Neuronal stem cell (in vitro differentiated cells): Measurements from ENCODE around the gene PHTF2.
"Not testable (repeated sequence)": the region's sequence is repeated elsewhere in the genome, so short reads cannot be mapped to it uniquely, and the experiment has no call there.

Experiments
- DNase-seq: peaks from one replicate; pipeline ENCODE4 v3.0.0-alpha.2; 2013; ENCODE audit warnings: low spot score
- H2AFZ ChIP-seq: one replicate; pipeline ENCODE4 v1.6.1; 2013; ENCODE audit warnings: mild to moderate bottlenecking, low read length, inconsistent platforms
- H2AK5ac ChIP-seq: 2 replicates; pipeline ENCODE4 v1.6.1; 2013; ENCODE audit warnings: low read depth, mild to moderate bottlenecking, inconsistent platforms, low read length, moderate library complexity, mixed read lengths
- H2BK120ac ChIP-seq: 2 replicates; pipeline ENCODE4 v1.6.1; 2013; ENCODE audit warnings: low read depth, mild to moderate bottlenecking, inconsistent platforms, low read length, moderate library complexity, mixed read lengths
- H2BK12ac ChIP-seq: one replicate; pipeline ENCODE4 v1.6.1; 2013; ENCODE audit warnings: low read length, inconsistent platforms
- H2BK15ac ChIP-seq: 2 replicates; pipeline ENCODE4 v1.6.1; 2013; ENCODE audit warnings: mild to moderate bottlenecking, low read length, inconsistent platforms, mixed read lengths
- H2BK5ac ChIP-seq: one replicate; pipeline ENCODE4 v1.6.1; 2013; ENCODE audit warnings: inconsistent platforms, mild to moderate bottlenecking, low read length, moderate library complexity
- H3K14ac ChIP-seq: one replicate; pipeline ENCODE4 v1.6.1; 2013; ENCODE audit warnings: low read length, inconsistent platforms
- H3K18ac ChIP-seq: 2 replicates; pipeline ENCODE4 v1.6.1; 2013; ENCODE audit warnings: low read length, inconsistent platforms
- H3K23ac ChIP-seq: 2 replicates; pipeline ENCODE4 v1.6.1; 2013; ENCODE audit warnings: low read depth, mild to moderate bottlenecking, mixed read lengths, low read length, inconsistent platforms; ENCODE audit not compliant: poor library complexity
- H3K27ac ChIP-seq: replicated peaks from 3 replicates; pipeline ENCODE4 v1.5.1; 2013; ENCODE audit warnings: low read length, inconsistent platforms
- H3K27me3 ChIP-seq, 3 experiments: 2 replicates each; pipeline ENCODE4 v1.6.1; 2013; ENCODE audit warnings: low read length in 3 of 3, mild to moderate bottlenecking in 2 of 3, inconsistent platforms in 1 of 3, low read depth in 1 of 3, mixed read lengths in 1 of 3, moderate library complexity in 1 of 3; ENCODE audit not compliant: control insufficient read depth in 3 of 3, insufficient read depth in 3 of 3
- H3K36me3 ChIP-seq, 2 donors: replicated peaks in 1 of 2; 2 replicates each; pipeline ENCODE4 v1.6.1; 2013; ENCODE audit warnings: low read length in 2 of 2; ENCODE audit not compliant: control insufficient read depth in 2 of 2, insufficient read depth in 2 of 2
- H3K4ac ChIP-seq: 2 replicates; pipeline ENCODE4 v1.6.1; 2013; ENCODE audit warnings: inconsistent platforms, mild to moderate bottlenecking, low read length, moderate library complexity
- H3K4me1 ChIP-seq, 2 donors: 1 replicate in 1 of 2; 2 replicates in 1 of 2; pipeline ENCODE4 v1.6.1; 2013; ENCODE audit warnings: low read length in 2 of 2, low read depth in 1 of 2; ENCODE audit not compliant: control insufficient read depth in 2 of 2, insufficient read depth in 1 of 2
- H3K4me2 ChIP-seq: one replicate; pipeline ENCODE4 v1.6.1; 2013; ENCODE audit warnings: mild to moderate bottlenecking, low read length, inconsistent platforms; ENCODE audit not compliant: insufficient read depth, poor library complexity, severe bottlenecking
- H3K4me3 ChIP-seq, 2 donors: 2 replicates each; pipeline ENCODE4 v1.5.1; 2013; ENCODE audit warnings: low read length in 2 of 2, mild to moderate bottlenecking in 2 of 2, inconsistent platforms in 1 of 2, moderate library complexity in 1 of 2
- H3K79me1 ChIP-seq: one replicate; pipeline ENCODE4 v1.6.1; 2013; ENCODE audit warnings: low read depth, mild to moderate bottlenecking, inconsistent platforms, low read length, moderate library complexity
- H3K9ac ChIP-seq: one replicate; pipeline ENCODE4 v1.6.1; 2013; ENCODE audit warnings: mild to moderate bottlenecking, low read depth, low read length, inconsistent platforms; ENCODE audit not compliant: poor library complexity
- H3K9me3 ChIP-seq, 2 donors: replicated peaks in 1 of 2; 2 replicates each; pipeline versions ENCODE3 to v1.6.1; 2013; ENCODE audit warnings: low read length in 2 of 2, mild to moderate bottlenecking in 2 of 2, inconsistent platforms in 1 of 2, low read depth in 1 of 2, mixed read lengths in 1 of 2, moderate library complexity in 1 of 2; ENCODE audit not compliant: control insufficient read depth in 2 of 2, insufficient read depth in 1 of 2
- H4K8ac ChIP-seq: one replicate; pipeline ENCODE4 v1.6.1; 2013; ENCODE audit warnings: low read depth, mild to moderate bottlenecking, inconsistent platforms, low read length, moderate library complexity
- H4K91ac ChIP-seq: one replicate; pipeline ENCODE4 v1.6.1; 2013; ENCODE audit warnings: low read length, low read depth, mild to moderate bottlenecking, inconsistent platforms; ENCODE audit not compliant: poor library complexity
- WGBS, 2 donors: extraction: QIAGEN DNeasy Blood & Tissue Kit; methylation state at CpG; one replicate each; pipeline ENCODE4 v1.1.7; 2013; ENCODE audit warnings: missing lambda C conversion rate in 2 of 2, mixed read lengths in 1 of 2; ENCODE audit not compliant: insufficient read length in 2 of 2, insufficient replicate concordance in 1 of 2; ENCODE audit errors: extremely low coverage in 2 of 2; 5-methylcytosine and 5-hydroxymethylcytosine counted together

Gene PHTF2

GRCh38 chr7:77831953-77832352, 33.4 kb downstream of the PHTF2 start:
- no peak for DNase-seq
- H3K27ac ChIP-seq, result no peak overlapping the region
- H2BK12ac ChIP-seq, result no peak overlapping the region
- H2BK120ac ChIP-seq, result no peak overlapping the region
- peaks cover 1% of the 10 kb centered on the region for H3K79me1 ChIP-seq
- no CpG with 5 or more reads among the region's 1 CpG for WGBS, 2 donors
- no peak overlapping the region for H2AFZ ChIP-seq
- no peak overlapping the region for H3K4me3 ChIP-seq
- H3K4me2 ChIP-seq, result no peak overlapping the region
- H2BK5ac ChIP-seq, result no peak overlapping the region
- peaks cover 0 to 10% of the 10 kb centered on the region in 2 donors for H3K36me3 ChIP-seq
- no peaks in the 10 kb centered on the region for H3K9me3 ChIP-seq
- no peak overlapping the region for H3K18ac ChIP-seq
- H2BK15ac ChIP-seq, result no peak overlapping the region
- no peak overlapping the region for H3K14ac ChIP-seq
- no peaks in the 10 kb centered on the region for H3K27me3 ChIP-seq
- no peak overlapping the region for H4K8ac ChIP-seq
- H2AK5ac ChIP-seq, result no peak overlapping the region
- H3K4ac ChIP-seq, result no peak overlapping the region
- no peak overlapping the region for H3K9ac ChIP-seq
- no peak overlapping the region for H3K23ac ChIP-seq
- no peak overlapping the region for H4K91ac ChIP-seq
- H3K4me1 ChIP-seq, result peaks cover 0 to 2% of the 10 kb centered on the region in 2 donors

DNA sequence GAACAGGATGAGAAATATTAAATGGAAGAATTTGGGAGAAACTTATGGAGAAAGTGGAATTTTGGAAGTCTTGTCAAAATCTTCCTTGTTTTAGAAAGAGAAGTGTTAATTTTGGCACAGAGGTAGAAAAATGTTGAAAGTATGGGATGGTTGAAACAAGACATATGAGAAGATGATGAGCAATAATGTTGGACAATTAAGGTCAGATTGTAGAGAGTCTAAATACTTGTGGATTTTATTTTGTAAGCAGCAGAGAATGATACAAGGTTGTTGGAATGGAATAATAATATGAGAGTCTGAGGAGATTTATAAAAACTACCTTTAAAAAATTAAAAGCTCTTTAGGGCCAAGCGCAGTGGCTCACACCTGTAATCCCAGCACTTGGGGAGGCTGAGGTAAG, 34.6 kb downstream of the PHTF2 start:
- Histone ChIP-seq H2BK120ac (no peak overlapping the region), H3K14ac (no peak overlapping the region), H3K4ac (no peak overlapping the region), H3K9me3 (no peaks in the 10 kb centered on the region), H4K8ac (no peak overlapping the region), H2AK5ac (no peak overlapping the region), H3K4me1 (peaks cover 0 to 2% of the 10 kb centered on the region in 2 donors), H3K27ac (no peak overlapping the region), H3K36me3 (peaks cover 0 to 10% of the 10 kb centered on the region in 2 donors), H3K23ac (no peak overlapping the region), H3K4me3 (no peak overlapping the region), H2BK15ac (no peak overlapping the region), H3K27me3 (no peaks in the 10 kb centered on the region), H3K9ac (no peak overlapping the region), H2BK5ac (no peak overlapping the region), H2BK12ac (no peak overlapping the region), H3K4me2 (no peak overlapping the region), H4K91ac (no peak overlapping the region), H3K18ac (no peak overlapping the region), H3K79me1 (peaks cover 1% of the 10 kb centered on the region), H2AFZ (no peak overlapping the region)
- WGBS, 2 donors, result no CpG with 5 or more reads among the region's 1 CpG
- no peak for DNase-seq

DNA sequence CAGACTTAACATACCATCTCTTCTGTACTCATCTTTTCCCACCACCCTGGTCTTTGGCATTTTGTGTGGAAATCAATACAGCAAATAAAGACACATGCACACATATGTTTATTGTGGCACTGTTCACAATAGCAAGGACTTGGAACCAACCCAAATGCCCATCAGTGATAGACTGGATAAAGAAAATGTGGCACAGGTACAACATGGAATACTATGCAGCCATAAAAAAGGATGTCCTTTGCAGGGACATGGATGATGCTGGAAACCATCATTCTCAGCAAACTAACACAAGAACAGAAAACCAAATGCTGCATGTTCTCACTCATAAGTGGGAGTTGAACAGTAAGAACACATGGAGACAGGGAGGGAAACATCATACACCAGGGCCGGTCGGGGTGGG, 37.9 kb downstream of the PHTF2 start:
- not testable (repeated sequence) for H2BK15ac ChIP-seq, H2BK120ac ChIP-seq, H3K18ac ChIP-seq, H3K9me3 ChIP-seq, H3K79me1 ChIP-seq, H3K4me1 ChIP-seq, H2BK12ac ChIP-seq, H3K27me3 ChIP-seq, H3K27ac ChIP-seq, H3K4ac ChIP-seq, H3K4me2 ChIP-seq, H3K14ac ChIP-seq, H4K91ac ChIP-seq, H4K8ac ChIP-seq, H3K23ac ChIP-seq, H2AFZ ChIP-seq, H2AK5ac ChIP-seq, DNase-seq, H2BK5ac ChIP-seq, H3K9ac ChIP-seq, H3K4me3 ChIP-seq, H3K36me3 ChIP-seq
- no CpG with 5 or more reads among the region's 2 CpGs for WGBS, 2 donors

DNA sequence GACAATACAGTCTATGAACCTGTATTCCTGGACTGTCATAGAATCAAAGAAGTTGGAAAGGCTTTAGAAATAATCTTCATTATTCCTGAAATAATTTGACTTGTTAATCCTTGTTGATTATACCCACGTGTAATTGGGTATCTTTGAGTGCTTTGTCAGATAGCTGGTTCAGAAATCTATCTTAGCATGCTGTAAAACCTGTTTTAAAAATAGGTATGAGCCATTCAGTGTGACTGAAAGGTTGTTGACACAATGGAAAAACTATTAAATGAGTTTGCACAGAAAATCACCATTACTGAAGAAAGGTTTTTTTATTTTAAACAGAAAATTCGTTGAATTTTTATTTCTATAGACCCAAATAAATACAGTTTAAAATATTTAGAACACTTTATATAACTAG, 38.7 kb downstream of the PHTF2 start:
- Histone ChIP-seq H3K36me3 (peaks cover 0 to 6% of the 10 kb centered on the region in 2 donors), H2AFZ (no peak overlapping the region), H3K4me1 (no peaks in the 10 kb centered on the region), H3K9me3 (no peaks in the 10 kb centered on the region), H3K4me2 (no peak overlapping the region), H2BK12ac (no peak overlapping the region), H3K27ac (no peak overlapping the region), H4K8ac (no peak overlapping the region), H3K9ac (no peak overlapping the region), H3K4ac (no peak overlapping the region), H4K91ac (no peak overlapping the region), H3K18ac (no peak overlapping the region), H2BK5ac (no peak overlapping the region), H3K4me3 (no peak overlapping the region), H3K14ac (no peak overlapping the region), H3K27me3 (no peaks in the 10 kb centered on the region), H2AK5ac (no peak overlapping the region), H2BK15ac (no peak overlapping the region), H3K23ac (no peak overlapping the region), H2BK120ac (no peak overlapping the region), H3K79me1 (peaks cover 1% of the 10 kb centered on the region)
- DNase-seq, result no peak
- no CpG with 5 or more reads among the region's 2 CpGs for WGBS, 2 donors
